Nephron (organoid): Measurements from ENCODE around the gene SPCS3.
"Not testable (repeated sequence)": the region's sequence is repeated elsewhere in the genome, so short reads cannot be mapped to it uniquely, and the experiment has no call there.

Source experiments
- H3K27ac Mint-ChIP-seq, 3 experiments: 2 replicates each; pipeline ENCODE4 v1.8.0; 2020; ENCODE audit warnings: mixed read lengths in 3 of 3, mild to moderate bottlenecking in 2 of 3, moderate library complexity in 1 of 3
- H3K27me3 Mint-ChIP-seq: 2 replicates; pipeline ENCODE4 v1.8.0; 2021; ENCODE audit warnings: low read depth, mild to moderate bottlenecking, moderate library complexity, mixed read lengths
- H3K36me3 Mint-ChIP-seq: 2 replicates; pipeline ENCODE4 v1.8.0; 2020; ENCODE audit warnings: low read depth, mixed read lengths
- H3K4me1 Mint-ChIP-seq: 2 replicates; pipeline ENCODE4 v1.8.0; 2020; ENCODE audit warnings: mixed read lengths
- H3K4me3 Mint-ChIP-seq, 3 experiments: 2 replicates each; pipeline ENCODE4 v1.8.0; 2020; ENCODE audit warnings: mild to moderate bottlenecking in 3 of 3, mixed read lengths in 3 of 3, moderate library complexity in 2 of 3
- H3K9me3 Mint-ChIP-seq: 2 replicates; pipeline ENCODE4 v1.8.0; 2020; ENCODE audit warnings: mixed read lengths
- TF ChIP-seq, protein P1 (sequence below), 3 experiments: fragments of 200-600 bp; sonication (generic); IDR thresholded peaks; one replicate each; pipeline ENCODE4 v1.5.0; 2021; ENCODE audit warnings: antibody characterized with exemption in 3 of 3; ENCODE audit not compliant: unreplicated experiment in 3 of 3

Gene SPCS3

GRCh38 chr4:176323511-176324160 is 3.9 kb downstream of the SPCS3 start:
- H3K36me3 Mint-ChIP-seq = peaks cover 7% of the 10 kb centered on the region
- TF ChIP-seq, protein P1, sequence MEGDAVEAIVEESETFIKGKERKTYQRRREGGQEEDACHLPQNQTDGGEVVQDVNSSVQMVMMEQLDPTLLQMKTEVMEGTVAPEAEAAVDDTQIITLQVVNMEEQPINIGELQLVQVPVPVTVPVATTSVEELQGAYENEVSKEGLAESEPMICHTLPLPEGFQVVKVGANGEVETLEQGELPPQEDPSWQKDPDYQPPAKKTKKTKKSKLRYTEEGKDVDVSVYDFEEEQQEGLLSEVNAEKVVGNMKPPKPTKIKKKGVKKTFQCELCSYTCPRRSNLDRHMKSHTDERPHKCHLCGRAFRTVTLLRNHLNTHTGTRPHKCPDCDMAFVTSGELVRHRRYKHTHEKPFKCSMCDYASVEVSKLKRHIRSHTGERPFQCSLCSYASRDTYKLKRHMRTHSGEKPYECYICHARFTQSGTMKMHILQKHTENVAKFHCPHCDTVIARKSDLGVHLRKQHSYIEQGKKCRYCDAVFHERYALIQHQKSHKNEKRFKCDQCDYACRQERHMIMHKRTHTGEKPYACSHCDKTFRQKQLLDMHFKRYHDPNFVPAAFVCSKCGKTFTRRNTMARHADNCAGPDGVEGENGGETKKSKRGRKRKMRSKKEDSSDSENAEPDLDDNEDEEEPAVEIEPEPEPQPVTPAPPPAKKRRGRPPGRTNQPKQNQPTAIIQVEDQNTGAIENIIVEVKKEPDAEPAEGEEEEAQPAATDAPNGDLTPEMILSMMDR (IDR thresholded peaks at IDR 0.05; ENCODE audit: unreplicated experiment in 3 of 3) = no peak
- H3K27me3 Mint-ChIP-seq = no peaks in the 10 kb centered on the region
- no peak overlapping the region for H3K27ac Mint-ChIP-seq
- H3K4me3 Mint-ChIP-seq = no peak overlapping the region
- H3K4me1 Mint-ChIP-seq = peaks cover 28% of the 10 kb centered on the region
- no peaks in the 10 kb centered on the region for H3K9me3 Mint-ChIP-seq

GRCh38 chr4:176324876-176325275 is 5.1 kb downstream of the SPCS3 start:
- H3K27me3 Mint-ChIP-seq, H3K4me3 Mint-ChIP-seq, H3K27ac Mint-ChIP-seq, H3K36me3 Mint-ChIP-seq, H3K9me3 Mint-ChIP-seq: not testable (repeated sequence)
- peaks cover 28% of the 10 kb centered on the region for H3K4me1 Mint-ChIP-seq

DNA sequence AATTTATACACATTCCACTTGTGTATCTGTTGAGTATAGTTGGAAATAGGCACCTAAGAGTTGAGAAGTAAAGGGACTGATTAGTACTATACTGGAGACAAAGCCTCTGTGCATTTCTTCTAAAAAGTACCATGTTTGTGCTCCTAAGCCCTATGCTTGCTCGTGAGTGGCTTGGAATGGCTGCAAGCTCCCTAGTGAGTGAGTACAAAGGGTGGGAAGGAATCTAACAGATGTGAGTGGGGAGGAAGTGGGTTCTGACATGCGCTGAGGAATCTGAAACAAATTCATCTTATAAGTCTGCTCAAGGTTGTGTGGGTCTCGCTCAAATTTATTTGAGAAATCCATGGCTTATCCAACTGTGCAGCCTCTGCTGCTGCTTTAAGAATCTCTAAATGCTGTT is 13.3 kb downstream of the SPCS3 start:
- Mint-ChIP-seq H3K27ac (peak overlapping the region in 1 of 3 experiments; percentile 10), H3K4me1 (no peaks in the 10 kb centered on the region), H3K4me3 (no peak overlapping the region), H3K36me3 (peaks cover 22% of the 10 kb centered on the region), H3K27me3 (no peaks in the 10 kb centered on the region), H3K9me3 (no peaks in the 10 kb centered on the region)
- TF ChIP-seq, protein P1 (IDR thresholded peaks at IDR 0.05; ENCODE audit: unreplicated experiment in 3 of 3) = no peak

GRCh38 chr4:176334066-176334465 is 14.3 kb downstream of the SPCS3 start:
- Mint-ChIP-seq H3K4me1 (no peaks in the 10 kb centered on the region), H3K27ac (no peak overlapping the region), H3K36me3 (peaks cover 22% of the 10 kb centered on the region), H3K4me3 (no peak overlapping the region), H3K27me3 (no peaks in the 10 kb centered on the region), H3K9me3 (no peaks in the 10 kb centered on the region)
- TF ChIP-seq, protein P1 (IDR thresholded peaks at IDR 0.05; ENCODE audit: unreplicated experiment in 3 of 3) = no peak

DNA sequence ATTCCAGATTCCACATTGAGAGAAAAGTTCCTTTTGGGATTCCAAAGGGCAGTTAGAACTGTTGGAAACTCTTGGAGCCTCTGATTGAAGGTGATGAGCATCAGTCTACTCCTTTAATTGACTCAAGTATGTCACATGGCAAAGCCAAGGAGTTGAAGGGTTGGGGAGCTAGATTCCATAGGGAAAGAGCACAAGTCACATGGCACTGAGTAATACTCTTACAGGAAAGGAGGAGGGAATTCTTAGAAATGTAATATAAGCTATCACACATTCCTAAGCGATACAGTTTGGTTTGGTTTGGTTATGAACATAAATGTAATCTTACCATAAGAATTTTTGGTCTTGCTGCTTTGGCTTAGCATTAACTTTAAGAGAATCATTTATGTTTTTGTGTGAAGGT is 15.7 kb downstream of the SPCS3 start:
- TF ChIP-seq, protein P1 (IDR thresholded peaks at IDR 0.05; ENCODE audit: unreplicated experiment in 3 of 3) = no peak
- Mint-ChIP-seq H3K9me3 (no peaks in the 10 kb centered on the region), H3K36me3 (peaks cover 18% of the 10 kb centered on the region), H3K4me1 (peaks cover 6% of the 10 kb centered on the region), H3K27me3 (no peaks in the 10 kb centered on the region), H3K27ac (no peak overlapping the region), H3K4me3 (no peak overlapping the region)

DNA sequence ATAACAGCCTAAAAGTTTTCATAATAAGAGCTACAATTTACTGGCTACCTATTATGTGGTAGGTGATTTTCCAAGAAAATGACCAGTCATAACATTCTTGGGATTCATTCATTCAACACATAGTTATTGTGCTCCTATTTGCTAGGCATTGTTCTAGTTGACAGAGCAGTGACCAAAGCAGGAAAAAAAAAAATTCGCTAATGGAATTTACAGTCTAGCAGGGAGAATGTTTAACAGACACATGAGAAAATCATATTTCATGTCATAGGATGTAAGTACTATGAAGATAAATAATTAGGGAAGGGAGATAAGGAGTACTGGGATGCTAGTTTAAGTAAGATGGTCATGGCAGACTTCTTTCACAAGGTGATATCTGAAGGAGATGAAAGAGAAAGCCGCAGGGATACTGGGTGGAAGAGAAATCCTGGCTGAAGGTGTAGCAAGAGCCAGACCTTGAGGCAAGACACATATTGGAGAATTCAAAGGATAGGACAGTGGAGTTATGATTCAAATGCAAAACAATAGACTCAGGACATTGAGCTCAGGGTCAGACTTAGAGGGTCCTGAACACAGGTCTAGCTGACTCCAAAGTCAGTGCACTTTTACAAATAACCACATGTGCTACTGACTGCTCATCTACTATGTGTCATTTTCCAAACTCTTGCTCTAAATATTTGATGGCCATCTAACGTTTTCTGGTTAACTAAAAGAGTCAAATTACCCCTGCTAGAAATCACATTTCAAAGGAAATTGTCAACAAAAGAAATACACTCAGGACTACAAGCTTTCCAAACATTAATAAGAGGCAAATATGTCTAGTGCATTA is 20.4 kb downstream of the SPCS3 start:
- H3K27ac Mint-ChIP-seq = no peak overlapping the region

More for the DNA sequence above, 20.4 kb downstream of the SPCS3 start:
- H3K36me3 Mint-ChIP-seq = peaks cover 15% of the 10 kb centered on the region
- TF ChIP-seq, protein P1 (IDR thresholded peaks at IDR 0.05; ENCODE audit: unreplicated experiment in 3 of 3) = no peak
- H3K27me3 Mint-ChIP-seq = peaks cover 3% of the 10 kb centered on the region
- no peak overlapping the region for H3K4me3 Mint-ChIP-seq
- H3K9me3 Mint-ChIP-seq = peaks cover 14% of the 10 kb centered on the region
- H3K4me1 Mint-ChIP-seq = peaks cover 12% of the 10 kb centered on the region
